Endothelial cell of umbilical vein (primary cell): ENCODE measurements around the gene IRF9. TPM values are rescaled to one million over a fixed set of nuclear protein-coding genes. Genes with fewer than 3 reads are reported as not detected.

Experiments used
- BruUV-seq: library from RNA; stranded (reverse); fragments of 400-500 nt; replicated peaks from 2 replicates; lab custom pipeline; 2021; lab: Mats Ljungman, UMichigan
- CTCF ChIA-PET: fragments of 300-600, 350-600 bp; sonication (Branson Sonifier 250); formaldehyde crosslinking; loops from one replicate; lab custom pipeline; 2021; ENCODE audit warnings: antibody characterized with exemption, inconsistent platforms; lab: Charles Lee
- POLR2A ChIA-PET: fragments of 300-600, 350-600 bp; sonication (Branson Sonifier 250); formaldehyde crosslinking; loops from one replicate; lab custom pipeline; 2021; ENCODE audit warnings: antibody characterized with exemption, inconsistent platforms; lab: Charles Lee
- DNase-seq: peaks from one replicate; pipeline ENCODE4 v3.0.0-alpha.2; 2011; ENCODE audit warnings: low read depth, low spot score
- FAIRE-seq: peaks from 2 replicates; lab custom pipeline; 2011; peaks lifted over from hg19 to GRCh38; lab: Jason Lieb, UNC
- H2AFZ ChIP-seq: 2 replicates; pipeline ENCODE4 v1.6.0; 2012; ENCODE audit warnings: low read depth, low read length, control low read depth, inconsistent platforms
- H3K27ac ChIP-seq: 2 replicates; pipeline ENCODE4 v1.5.1; 2011; ENCODE audit warnings: low read depth, mild to moderate bottlenecking, control low read depth, low read length, moderate library complexity; ENCODE audit not compliant: insufficient read depth
- H3K27me3 ChIP-seq, 2 experiments: 2 replicates each; pipeline versions ENCODE4 v1.6.0 to v1.6.1; 2011; ENCODE audit warnings: low read length in 2 of 2, mixed read lengths in 1 of 2; ENCODE audit not compliant: control insufficient read depth in 2 of 2, insufficient read depth in 2 of 2
- H3K36me3 ChIP-seq, 2 experiments: 2 replicates in 1 of 2; 3 replicates in 1 of 2; pipeline ENCODE4 v1.5.1; 2011; ENCODE audit warnings: low read length in 2 of 2, mild to moderate bottlenecking in 1 of 2, moderate library complexity in 1 of 2; ENCODE audit not compliant: control insufficient read depth in 2 of 2, insufficient read depth in 2 of 2; ENCODE audit errors: extremely low read depth in 1 of 2
- H3K4me1 ChIP-seq: 3 replicates; pipeline ENCODE4 v1.5.1; 2011; ENCODE audit warnings: mild to moderate bottlenecking, low read length; ENCODE audit not compliant: control insufficient read depth, insufficient read depth; ENCODE audit errors: extremely low read depth
- H3K4me2 ChIP-seq: 2 replicates; pipeline ENCODE4 v1.6.1; 2011; ENCODE audit warnings: low read length, control low read depth, mixed read lengths; ENCODE audit not compliant: insufficient read depth
- H3K4me3 ChIP-seq, 3 experiments: fragments of 200-600 bp in 1 of 3; sonication (generic), shearing (Covaris generic) in 1 of 3; replicated peaks in 1 of 3; 2 replicates each; pipeline ENCODE4 v1.5.1; 2011 to 2016; ENCODE audit warnings: control low read depth in 3 of 3, low read length in 3 of 3, mild to moderate bottlenecking in 2 of 3, inconsistent platforms in 1 of 3, low read depth in 1 of 3, moderate library complexity in 1 of 3; ENCODE audit not compliant: insufficient read depth in 1 of 3
- H3K79me2 ChIP-seq: 2 replicates; pipeline ENCODE4 v1.6.0; 2012; ENCODE audit warnings: low read length, inconsistent platforms; ENCODE audit not compliant: control insufficient read depth, insufficient read depth
- H3K9ac ChIP-seq: replicated peaks from 2 replicates; pipeline ENCODE3; 2011; ENCODE audit warnings: low read length, control low read depth; ENCODE audit not compliant: insufficient read depth; ENCODE audit errors: extremely low read depth
- H3K9me1 ChIP-seq: replicated peaks from 3 replicates; pipeline ENCODE4 v1.6.0; 2011; ENCODE audit warnings: mild to moderate bottlenecking, low read length; ENCODE audit not compliant: control insufficient read depth, insufficient read depth; ENCODE audit errors: extremely low read depth
- H3K9me3 ChIP-seq: replicated peaks from 2 replicates; pipeline ENCODE4 v1.5.1; 2012; ENCODE audit warnings: low read length, inconsistent platforms; ENCODE audit not compliant: control insufficient read depth, insufficient read depth
- H4K20me1 ChIP-seq: replicated peaks from 2 replicates; pipeline ENCODE3; 2011; ENCODE audit warnings: mild to moderate bottlenecking, low read length; ENCODE audit not compliant: control insufficient read depth, insufficient read depth; ENCODE audit errors: extremely low read depth
- CTCF ChIP-seq, 2 donors: IDR thresholded peaks; 1 replicate in 1 of 2; 2 replicates in 1 of 2; pipeline ENCODE4 v1.5.1; 2011; ENCODE audit warnings: low read length in 2 of 2, mild to moderate bottlenecking in 2 of 2, moderate library complexity in 2 of 2, control low read depth in 1 of 2, inconsistent platforms in 1 of 2, low read depth in 1 of 2; ENCODE audit not compliant: insufficient read depth in 1 of 2; ENCODE audit errors: extremely low read depth in 1 of 2
- EZH2 ChIP-seq: IDR thresholded peaks from 2 replicates; pipeline ENCODE4 v1.6.1; 2012; ENCODE audit warnings: borderline replicate concordance, low read depth, mild to moderate bottlenecking, moderate library complexity, low read length, inconsistent platforms; ENCODE audit not compliant: severe bottlenecking
- FOS ChIP-seq: IDR thresholded peaks from 2 replicates; pipeline ENCODE4 v1.6.1; 2011; ENCODE audit warnings: mild to moderate bottlenecking, low read length, moderate library complexity, borderline replicate concordance; ENCODE audit not compliant: insufficient read depth
- GATA2 ChIP-seq: IDR thresholded peaks from 2 replicates; pipeline ENCODE4 v1.7.0; 2011; ENCODE audit warnings: low read depth, mild to moderate bottlenecking, moderate library complexity, mixed read lengths, low read length; ENCODE audit not compliant: insufficient read length, insufficient read depth
- POLR2A ChIP-seq: IDR thresholded peaks from 2 replicates; pipeline ENCODE4 v1.6.1; 2012; ENCODE audit warnings: low read depth, mild to moderate bottlenecking, control low read depth, low read length
- POLR2AphosphoS5 ChIP-seq: IDR thresholded peaks from 2 replicates; pipeline ENCODE4 v1.6.1; 2012; ENCODE audit warnings: low read depth, mild to moderate bottlenecking, control low read depth, low read length, moderate library complexity; ENCODE audit not compliant: insufficient read depth
- dilution Hi-C: fragments of 300-500 bp; cut with MboI; formaldehyde crosslinking; loops from one replicate; pipeline ENCODE4 v1.15.0; 2019; ENCODE audit warnings: low sequenced_read_pairs; ENCODE audit not compliant: extremely low pct_ligation_motif_present
- intact Hi-C: fragments of 100-400 bp; cut with micrococcal nuclease; formaldehyde crosslinking; loops from one replicate; pipeline ENCODE4 v1.10.0; 2022
- polyA plus RNA-seq, 4 experiments: library from polyadenylated mRNA; depleted of rRNA in 3 of 4; stranded (reverse) in 3 of 4; unstranded in 1 of 4; fragments of >200 nt; gene quantifications; 2 replicates each; pipeline versions ENCODE4 v1.2.1 to v1.2.3, GENCODE V29; 2011 to 2012; ENCODE audit warnings: missing spikeins in 1 of 4
- total RNA-seq: library from RNA; stranded (reverse); gene quantifications from 2 replicates; pipeline ENCODE4 v1.2.3, GENCODE V29; 2021

The IRF9 gene
- total and polyA plus RNA-seq, 2 donors (not counting 3 experiments of a cell fraction or from before 2014, with no cell fraction given) = 44.6 to 46.1 TPM

- CTCF ChIA-PET = interaction anchor here (0.8 to 2.6 kb wide), 9 partner anchors 10 to 197 kb away, joined by 3 to 15 read pairs (median 9); partner anchors contain the start of genes DCAF11, IRF9, NRL and PSME2
- H3K9ac ChIP-seq = peak within 1 kb of the TSS; percentile 79
- peak; percentile 94 for FAIRE-seq
Measured at GRCh38 chr14:24135834-24136683, 25.0 kb upstream of the IRF9 start, which contains the start of gene PSME1. PSME1 (plus strand) TSS chr14:24136194; CDS start chr14:24136263, 69 bp downstream.

More at GRCh38 chr14:24135834-24136683, 25.0 kb upstream of the IRF9 start, which contains the start of gene PSME1:
- H3K4me3 ChIP-seq = peak within 1 kb of the TSS; percentile 56 to 93 (median 90)
- H4K20me1 ChIP-seq = no peaks in the 10 kb centered on the region
- peaks cover 6 to 19% of the 10 kb centered on the region in 2 experiments for H3K36me3 ChIP-seq
- H3K4me2 ChIP-seq = peak within 1 kb of the TSS; percentile 67
- TF ChIP-seq POLR2A (peak; percentile 78), POLR2AphosphoS5 (peak; percentile 58), GATA2 (no peak), EZH2 (no peak), FOS (no peak), CTCF (IDR thresholded peaks at IDR 0.05; ENCODE audit: extremely low read depth in 1 of 2, insufficient read depth in 1 of 2, low read depth in 1 of 2, low read length in 2 of 2) (no peak)
- POLR2A ChIA-PET = interaction anchor here (1.2 to 1.5 kb wide), 2 partner anchors 11 to 21 kb away, joined by 8 to 10 read pairs; partner anchors contain the start of genes DCAF11, NRL, PSME2 and RNF31
- intact Hi-C loops (loop anchor here (1.0 kb wide), 3 partner anchors 11 to 41 kb away; partner anchors contain the start of genes DCAF11, NRL and RNF31), dilution Hi-C loops (no loop called here)
- peaks cover 20% of the 10 kb centered on the region for H3K79me2 ChIP-seq
- BruUV-seq = no TSS peak
- H3K9me3 ChIP-seq = no peaks in the 10 kb centered on the region
- peak within 1 kb of the TSS; percentile 54 for H3K27ac ChIP-seq
- peaks cover 15% of the 10 kb centered on the region for H3K4me1 ChIP-seq
- peak; percentile 92 for DNase-seq
- no peaks in the 10 kb centered on the region for H3K9me1 ChIP-seq
- peak within 1 kb of the TSS; percentile 99 for H2AFZ ChIP-seq
- H3K27me3 ChIP-seq = no peaks in the 10 kb centered on the region
